GM12878 (cell line): ENCODE measurements around the gene PCYOX1L. TPM values are rescaled to one million over a fixed set of nuclear protein-coding genes. Genes with fewer than 3 reads are reported as not detected.

Experiments
- ATAC-seq: fragments of 200-7000 bp; cut with Tn5 transposase; 3 replicates; pipeline ENCODE4 v1.9.1; 2020; ENCODE audit warnings: mild to moderate bottlenecking, moderate library complexity
- BruUV-seq: library from RNA; stranded (reverse); fragments of 400-500 nt; replicated peaks from 2 replicates; lab custom pipeline; 2021; lab: Mats Ljungman, UMichigan
- CTCF ChIA-PET: fragments of 300-600 bp; sonication (Branson Sonifier 250); formaldehyde crosslinking; extraction: SDS; loops from one replicate; lab custom pipeline; 2021; ENCODE audit warnings: inconsistent platforms; lab: Yijun Ruan, JAX
- POLR2A ChIA-PET: fragments of 350-600 bp; formaldehyde crosslinking; extraction: SDS; loops from one replicate; lab custom pipeline; 2021; ENCODE audit warnings: inconsistent platforms; lab: Charles Lee
- RAD21 ChIA-PET: fragments of 300-600 bp; sonication (Branson Sonifier 250); formaldehyde crosslinking; loops from one replicate; lab custom pipeline; 2023; ENCODE audit warnings: antibody characterized with exemption; ENCODE audit not compliant: unreplicated experiment; lab: Charles Lee
- SMC1A ChIA-PET: fragments of 300-600 bp; sonication (Branson Sonifier 250); formaldehyde crosslinking; loops from one replicate; lab custom pipeline; 2023; ENCODE audit not compliant: unreplicated experiment, uncharacterized antibody; lab: Charles Lee
- DNase-seq: peaks from one replicate; pipeline ENCODE4 v3.0.0-alpha.2; 2011; ENCODE audit warnings: low read depth, low spot score
- FAIRE-seq: peaks from 3 replicates; lab custom pipeline; 2011; peaks lifted over from hg19 to GRCh38; lab: Jason Lieb, UNC
- H2AFZ ChIP-seq: 2 replicates; pipeline ENCODE4 v1.6.0; 2011; ENCODE audit warnings: low read depth, low read length, control low read depth; ENCODE audit not compliant: control insufficient read depth
- H3K27ac ChIP-seq: 2 replicates; pipeline ENCODE4 v1.5.1; 2011; ENCODE audit warnings: control low read depth; ENCODE audit not compliant: control insufficient read depth, insufficient read depth
- H3K27me3 ChIP-seq, 2 experiments: replicated peaks in 1 of 2; 2 replicates each; pipeline versions ENCODE4 v1.6.0 to v1.6.1; 2011; ENCODE audit warnings: low read length in 1 of 2; ENCODE audit not compliant: control insufficient read depth in 2 of 2, insufficient read depth in 2 of 2
- H3K36me3 ChIP-seq, 2 experiments: 2 replicates each; pipeline ENCODE4 v1.5.1; 2011; ENCODE audit warnings: low read length in 1 of 2; ENCODE audit not compliant: control insufficient read depth in 2 of 2, insufficient read depth in 2 of 2
- H3K4me1 ChIP-seq: 2 replicates; pipeline ENCODE4 v1.6.1; 2011; ENCODE audit warnings: mild to moderate bottlenecking, low read length, moderate library complexity, mixed read lengths; ENCODE audit not compliant: control insufficient read depth, insufficient read depth
- H3K4me2 ChIP-seq: 2 replicates; pipeline ENCODE4 v1.6.0; 2011; ENCODE audit warnings: control low read depth; ENCODE audit not compliant: control insufficient read depth, insufficient read depth
- H3K4me3 ChIP-seq: fragments of 200-600 bp; sonication (generic); 2 replicates; pipeline ENCODE4 v1.5.1; 2016
- H3K79me2 ChIP-seq: 2 replicates; pipeline ENCODE4 v1.6.0; 2011; ENCODE audit warnings: low read length; ENCODE audit not compliant: control insufficient read depth, insufficient read depth
- H3K9ac ChIP-seq: 2 replicates; pipeline ENCODE4 v1.8.0; 2011; ENCODE audit warnings: low read length, control low read depth, mixed read lengths; ENCODE audit not compliant: control insufficient read depth, insufficient read depth
- H3K9me3 ChIP-seq: replicated peaks from 3 replicates; pipeline ENCODE4 v1.5.1; 2011; ENCODE audit warnings: mild to moderate bottlenecking, low read length; ENCODE audit not compliant: control insufficient read depth, insufficient read depth
- H4K20me1 ChIP-seq: 2 replicates; pipeline ENCODE4 v1.6.0; 2011; ENCODE audit not compliant: control insufficient read depth, insufficient read depth
- CHD1 ChIP-seq: IDR thresholded peaks from 2 replicates; pipeline ENCODE4 v1.6.1; 2012; ENCODE audit warnings: low read depth, low read length, improper control_type of control experiment
- JUND ChIP-seq: IDR thresholded peaks from 2 replicates; pipeline ENCODE4 v1.6.1; 2012; ENCODE audit warnings: low read depth, mild to moderate bottlenecking, low read length, improper control_type of control experiment, moderate library complexity
- KDM1A ChIP-seq: fragments of 200-600 bp; sonication (generic); IDR thresholded peaks from 2 replicates; pipeline ENCODE4 v1.6.1; 2016; ENCODE audit warnings: borderline replicate concordance
- MEF2A ChIP-seq: IDR thresholded peaks from 2 replicates; pipeline ENCODE4 v1.6.1; 2011; ENCODE audit warnings: low read depth, mild to moderate bottlenecking, low read length, moderate library complexity; ENCODE audit not compliant: insufficient read depth
- MTA2 ChIP-seq: fragments of 450-650 bp; IDR thresholded peaks from 2 replicates; pipeline ENCODE4 v1.6.1; 2016; ENCODE audit warnings: low read depth, mild to moderate bottlenecking, moderate library complexity
- NRF1 ChIP-seq: conservative IDR thresholded peaks from 2 replicates; pipeline ENCODE4 v1.6.1; 2011; ENCODE audit warnings: mild to moderate bottlenecking, low read depth, low read length, improper control_type of control experiment
- PAX8 ChIP-seq: fragments of 450-650 bp; IDR thresholded peaks from 2 replicates; pipeline ENCODE4 v1.6.1; 2017; ENCODE audit warnings: mild to moderate bottlenecking, moderate library complexity
- RAD21 ChIP-seq: IDR thresholded peaks from 2 replicates; pipeline ENCODE4 v1.6.1; 2011; ENCODE audit warnings: mild to moderate bottlenecking, low read depth, low read length, moderate library complexity; ENCODE audit not compliant: insufficient read depth
- SMARCA5 ChIP-seq: fragments of 450-650 bp; IDR thresholded peaks from 2 replicates; pipeline ENCODE4 v1.6.1; 2017; ENCODE audit warnings: mild to moderate bottlenecking
- TCF7 ChIP-seq: IDR thresholded peaks from 2 replicates; pipeline ENCODE4 v1.6.1; 2014; ENCODE audit warnings: antibody characterized with exemption, borderline replicate concordance
- ZZZ3 ChIP-seq: IDR thresholded peaks from 2 replicates; pipeline ENCODE4 v1.6.1; 2011; ENCODE audit warnings: low read depth; ENCODE audit not compliant: control insufficient read depth, insufficient read length
- WGBS: methylation state at CpG from one replicate; pipeline ENCODE4 v1.1.6; 2016; ENCODE audit warnings: low lambda C conversion rate; ENCODE audit not compliant: insufficient replicate concordance, insufficient coverage; ENCODE audit errors: missing lambda C conversion rate; 5-methylcytosine and 5-hydroxymethylcytosine counted together
- in situ Hi-C: fragments of 300-500 bp; cut with MboI; formaldehyde crosslinking; loops from 9 replicates; pipeline ENCODE4 v1.14.3; 2018; ENCODE audit warnings: mixed read lengths
- intact Hi-C: fragments of 100-400 bp; cut with micrococcal nuclease; formaldehyde crosslinking; loops from one replicate; pipeline ENCODE4 v1.14.2; 2022; ENCODE audit not compliant: unreplicated experiment
- polyA plus RNA-seq, 11 experiments: library from polyadenylated mRNA; depleted of rRNA in 4 of 11; unstranded in 6 of 11; stranded (reverse) in 5 of 11; fragments of >200 nt; fragmentation: Nextera tagmentation in 4 of 11; fragmentation: Illumina TruSeq in 1 of 11; extraction: Ambion mirVana in 4 of 11; extraction: Trizol in 1 of 11; gene quantifications; 1 replicate in 1 of 11; 2 replicates in 10 of 11; pipeline versions ENCODE4 v1.2.1 to v1.2.3, GENCODE V29; 2011 to 2016; ENCODE audit warnings: inconsistent platforms in 2 of 11, missing spikeins in 2 of 11, low read depth in 1 of 11
- total RNA-seq, 4 experiments: library from RNA; depleted of rRNA in 3 of 4; stranded (reverse); fragments of >200 nt in 3 of 4; fragmentation: Illumina TruSeq in 1 of 4; extraction: Trizol in 1 of 4; gene quantifications; 2 replicates each; pipeline versions ENCODE4 v1.2.1 to v1.2.3, GENCODE V29; 2013 to 2021
- TF ChIP-seq, protein P1 (sequence below): fragments of 450-650 bp; IDR thresholded peaks from 2 replicates; pipeline ENCODE4 v1.6.1; 2017; ENCODE audit warnings: low read depth, mild to moderate bottlenecking, moderate library complexity
- TF ChIP-seq, protein P2 (sequence below): IDR thresholded peaks from 2 replicates; pipeline ENCODE4 v1.6.1; 2012; ENCODE audit warnings: low read depth, low read length, improper control_type of control experiment
- TF ChIP-seq, protein P3 (sequence below): fragments of 450-650 bp; formaldehyde crosslinking; IDR thresholded peaks from 2 replicates; pipeline ENCODE4 v1.5.0; 2022; ENCODE audit warnings: mild to moderate bottlenecking, missing genetic modification characterization
- TF ChIP-seq, protein P4 (sequence below): IDR thresholded peaks from 2 replicates; pipeline ENCODE4 v1.6.1; 2012; ENCODE audit warnings: low read depth, low read length, improper control_type of control experiment

PCYOX1L gene
- total and polyA plus RNA-seq, 10 of the 15 experiments (the other 5 are each of a cell fraction or from before 2014, with no cell fraction given), result 2.9 to 17.0 (median 12.9) TPM

DNA sequence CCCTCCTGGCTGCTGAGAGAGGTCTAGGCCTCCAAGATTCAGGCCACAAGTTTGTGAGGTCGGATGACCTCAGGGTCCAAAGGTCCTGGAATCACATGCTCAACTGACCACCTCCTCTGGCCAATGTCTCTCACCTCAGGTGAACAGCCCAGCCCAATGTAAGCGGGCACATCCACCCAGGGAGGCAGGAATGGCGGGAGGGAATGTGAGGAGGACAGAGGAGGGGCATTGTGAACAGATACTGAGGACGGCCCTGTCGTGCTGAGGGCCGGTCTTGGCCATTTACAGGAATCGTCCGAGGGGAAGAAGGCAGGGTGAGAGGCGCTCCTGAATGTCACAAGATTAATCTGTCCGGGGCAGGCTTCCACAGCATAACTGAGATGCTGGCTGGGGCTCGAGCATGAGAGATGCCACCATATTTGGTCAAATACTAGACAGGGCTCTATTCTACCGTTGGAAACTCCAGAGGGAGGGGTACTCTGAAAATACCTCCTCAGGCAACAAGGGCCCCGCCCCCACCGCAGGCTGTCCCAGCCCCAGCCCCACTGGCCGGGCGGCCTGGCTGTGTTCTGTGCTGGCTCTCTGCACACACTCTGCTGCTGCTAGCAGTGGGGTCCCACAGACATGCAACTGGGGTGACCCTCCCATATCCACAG is 22.7 kb downstream of the PCYOX1L start (continued):
- TF ChIP-seq ZZZ3 (no peak), KDM1A (no peak), JUND (no peak)
- TF ChIP-seq, all 136 proteins: peak for 0

DNA sequence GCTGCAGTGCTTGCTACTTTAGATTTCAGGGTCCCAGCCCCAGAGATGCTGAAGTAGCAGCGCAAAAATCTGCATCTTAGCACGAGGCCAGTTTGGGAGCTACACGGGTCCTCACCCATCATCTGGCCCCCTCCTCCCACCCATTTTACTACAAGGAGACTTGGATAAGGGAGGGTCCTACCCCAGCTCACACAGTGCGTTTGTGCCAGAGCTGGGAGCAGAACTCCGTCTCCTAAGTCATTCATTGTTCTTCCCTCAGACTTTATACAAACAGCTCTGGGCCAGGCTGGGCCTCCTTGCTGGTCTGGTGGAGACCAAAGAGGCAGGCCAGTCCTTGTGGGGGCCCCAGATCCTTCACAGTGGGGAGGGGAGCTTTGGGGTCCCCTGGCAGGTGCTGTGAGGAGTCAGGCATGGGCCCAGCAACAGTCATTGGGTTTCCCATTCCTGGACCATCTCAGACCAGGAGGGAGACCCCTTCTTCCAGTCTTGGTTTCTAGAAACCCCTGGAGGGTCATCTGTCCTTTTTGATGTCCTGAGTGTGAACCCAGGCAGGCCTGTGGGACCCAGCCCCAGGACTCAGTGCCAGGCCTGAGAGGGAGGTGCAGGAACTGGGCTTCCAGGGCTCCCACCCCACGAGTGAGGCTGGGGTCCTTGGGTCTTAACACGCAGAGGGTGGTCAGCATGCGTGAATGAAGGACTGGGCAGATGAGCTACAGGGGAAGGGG is 23.6 kb downstream of the PCYOX1L start:
- peak; percentile 35; the same call in 2 of the 3 replicates for ATAC-seq
- CTCF ChIA-PET, result interaction anchor here (0.8 to 12.8 kb wide), 19 partner anchors 9 to 315 kb away, joined by 3 to 137 read pairs (median 8); partner anchors contain the start of gene GRPEL2
- H2AFZ ChIP-seq, result no peak overlapping the region
- TF ChIP-seq, protein P1, sequence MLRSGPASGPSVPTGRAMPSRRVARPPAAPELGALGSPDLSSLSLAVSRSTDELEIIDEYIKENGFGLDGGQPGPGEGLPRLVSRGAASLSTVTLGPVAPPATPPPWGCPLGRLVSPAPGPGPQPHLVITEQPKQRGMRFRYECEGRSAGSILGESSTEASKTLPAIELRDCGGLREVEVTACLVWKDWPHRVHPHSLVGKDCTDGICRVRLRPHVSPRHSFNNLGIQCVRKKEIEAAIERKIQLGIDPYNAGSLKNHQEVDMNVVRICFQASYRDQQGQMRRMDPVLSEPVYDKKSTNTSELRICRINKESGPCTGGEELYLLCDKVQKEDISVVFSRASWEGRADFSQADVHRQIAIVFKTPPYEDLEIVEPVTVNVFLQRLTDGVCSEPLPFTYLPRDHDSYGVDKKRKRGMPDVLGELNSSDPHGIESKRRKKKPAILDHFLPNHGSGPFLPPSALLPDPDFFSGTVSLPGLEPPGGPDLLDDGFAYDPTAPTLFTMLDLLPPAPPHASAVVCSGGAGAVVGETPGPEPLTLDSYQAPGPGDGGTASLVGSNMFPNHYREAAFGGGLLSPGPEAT, result no peak
- TF ChIP-seq TCF7 (no peak), MTA2 (no peak), PAX8 (no peak), CHD1 (no peak), RAD21 (no peak), NRF1 (no peak), SMARCA5 (no peak), MEF2A (no peak)
- TF ChIP-seq, protein P2, sequence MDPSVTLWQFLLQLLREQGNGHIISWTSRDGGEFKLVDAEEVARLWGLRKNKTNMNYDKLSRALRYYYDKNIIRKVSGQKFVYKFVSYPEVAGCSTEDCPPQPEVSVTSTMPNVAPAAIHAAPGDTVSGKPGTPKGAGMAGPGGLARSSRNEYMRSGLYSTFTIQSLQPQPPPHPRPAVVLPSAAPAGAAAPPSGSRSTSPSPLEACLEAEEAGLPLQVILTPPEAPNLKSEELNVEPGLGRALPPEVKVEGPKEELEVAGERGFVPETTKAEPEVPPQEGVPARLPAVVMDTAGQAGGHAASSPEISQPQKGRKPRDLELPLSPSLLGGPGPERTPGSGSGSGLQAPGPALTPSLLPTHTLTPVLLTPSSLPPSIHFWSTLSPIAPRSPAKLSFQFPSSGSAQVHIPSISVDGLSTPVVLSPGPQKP, result no peak
- TF ChIP-seq, protein P3, sequence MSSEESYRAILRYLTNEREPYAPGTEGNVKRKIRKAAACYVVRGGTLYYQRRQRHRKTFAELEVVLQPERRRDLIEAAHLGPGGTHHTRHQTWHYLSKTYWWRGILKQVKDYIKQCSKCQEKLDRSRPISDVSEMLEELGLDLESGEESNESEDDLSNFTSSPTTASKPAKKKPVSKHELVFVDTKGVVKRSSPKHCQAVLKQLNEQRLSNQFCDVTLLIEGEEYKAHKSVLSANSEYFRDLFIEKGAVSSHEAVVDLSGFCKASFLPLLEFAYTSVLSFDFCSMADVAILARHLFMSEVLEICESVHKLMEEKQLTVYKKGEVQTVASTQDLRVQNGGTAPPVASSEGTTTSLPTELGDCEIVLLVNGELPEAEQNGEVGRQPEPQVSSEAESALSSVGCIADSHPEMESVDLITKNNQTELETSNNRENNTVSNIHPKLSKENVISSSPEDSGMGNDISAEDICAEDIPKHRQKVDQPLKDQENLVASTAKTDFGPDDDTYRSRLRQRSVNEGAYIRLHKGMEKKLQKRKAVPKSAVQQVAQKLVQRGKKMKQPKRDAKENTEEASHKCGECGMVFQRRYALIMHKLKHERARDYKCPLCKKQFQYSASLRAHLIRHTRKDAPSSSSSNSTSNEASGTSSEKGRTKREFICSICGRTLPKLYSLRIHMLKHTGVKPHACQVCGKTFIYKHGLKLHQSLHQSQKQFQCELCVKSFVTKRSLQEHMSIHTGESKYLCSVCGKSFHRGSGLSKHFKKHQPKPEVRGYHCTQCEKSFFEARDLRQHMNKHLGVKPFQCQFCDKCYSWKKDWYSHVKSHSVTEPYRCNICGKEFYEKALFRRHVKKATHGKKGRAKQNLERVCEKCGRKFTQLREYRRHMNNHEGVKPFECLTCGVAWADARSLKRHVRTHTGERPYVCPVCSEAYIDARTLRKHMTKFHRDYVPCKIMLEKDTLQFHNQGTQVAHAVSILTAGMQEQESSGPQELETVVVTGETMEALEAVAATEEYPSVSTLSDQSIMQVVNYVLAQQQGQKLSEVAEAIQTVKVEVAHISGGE (CRISPR knock-in tag), result no peak
- TF ChIP-seq, protein P4, sequence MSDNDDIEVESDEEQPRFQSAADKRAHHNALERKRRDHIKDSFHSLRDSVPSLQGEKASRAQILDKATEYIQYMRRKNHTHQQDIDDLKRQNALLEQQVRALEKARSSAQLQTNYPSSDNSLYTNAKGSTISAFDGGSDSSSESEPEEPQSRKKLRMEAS, result no peak

More for the DNA sequence above, 23.6 kb downstream of the PCYOX1L start:
- peaks cover 0 to 2% of the 10 kb centered on the region in 2 experiments; a peak in 2 of 4 replicates for H3K27me3 ChIP-seq
- ChIA-PET SMC1A (interaction anchor here (0.7 to 6.5 kb wide), 9 partner anchors 13 to 237 kb away, joined by 3 to 52 read pairs (median 3); partner anchors contain the start of gene GRPEL2), POLR2A (no interaction called here), RAD21 (interaction anchor here (1.0 to 4.9 kb wide), 6 partner anchors 40 to 237 kb away, joined by 3 to 22 read pairs (median 7); no protein-coding TSS in a partner anchor)
- no peak overlapping the region for H3K9ac ChIP-seq
- no peak for DNase-seq
- H3K9me3 ChIP-seq, result no peaks in the 10 kb centered on the region
- 38% methylated on average over 8 of the region's 8 CpGs for WGBS
- no peak overlapping the region for H3K27ac ChIP-seq
- H3K4me2 ChIP-seq, result no peak overlapping the region
- in situ Hi-C loops (no loop called here), intact Hi-C loops (loop anchor here (5.0 kb wide), 1 partner anchor 236 kb away; no protein-coding TSS in a partner anchor)
- H3K4me1 ChIP-seq, result no peaks in the 10 kb centered on the region
- FAIRE-seq, result no peak
- no peaks in the 10 kb centered on the region for H4K20me1 ChIP-seq
- no peaks in the 10 kb centered on the region for H3K36me3 ChIP-seq
- H3K4me3 ChIP-seq, result no peak overlapping the region
- no peaks in the 10 kb centered on the region for H3K79me2 ChIP-seq
- no TSS peak for BruUV-seq
